K562 (cell line): ENCODE results near the gene DCAF6.

ENCODE experiments used
- ARID2 ChIP-seq: fragments of 450-650 bp; IDR thresholded peaks from 2 replicates; pipeline ENCODE4 v1.6.1; 2017; ENCODE audit warnings: antibody characterized with exemption, mild to moderate bottlenecking
- CTCF ChIP-seq, 3 experiments: IDR thresholded peaks in 2 of 3; conservative IDR thresholded peaks in 1 of 3; 2 replicates each; pipeline ENCODE4 v1.5.1; 2011 to 2012; ENCODE audit warnings: low read length in 3 of 3, mild to moderate bottlenecking in 3 of 3, control low read depth in 2 of 3, improper control_type of control experiment in 1 of 3, inconsistent platforms in 1 of 3, low read depth in 1 of 3, mixed read lengths in 1 of 3, moderate library complexity in 1 of 3; ENCODE audit not compliant: insufficient read depth in 2 of 3
- DMBX1 ChIP-seq: fragments of 250-450 bp; sonication (Bioruptor Pico); IDR thresholded peaks from 2 replicates; pipeline ENCODE4 v1.8.0; 2022; ENCODE audit warnings: inconsistent platforms, mild to moderate bottlenecking, moderate library complexity, borderline replicate concordance
- GABPB1 ChIP-seq: sonication (generic); formaldehyde crosslinking; IDR thresholded peaks from 2 replicates; pipeline ENCODE4 v1.8.0; 2022; ENCODE audit warnings: mild to moderate bottlenecking, missing genetic modification reagents
- JUN ChIP-seq, 2 experiments: sonication (generic) in 1 of 2; formaldehyde crosslinking in 1 of 2; IDR thresholded peaks; 2 replicates each; pipeline versions ENCODE4 v1.6.1 to v1.8.0; 2012 to 2022; ENCODE audit warnings: borderline replicate concordance in 2 of 2, mild to moderate bottlenecking in 2 of 2, improper control_type of control experiment in 1 of 2, low read depth in 1 of 2, low read length in 1 of 2, missing genetic modification reagents in 1 of 2
- NFYB ChIP-seq: IDR thresholded peaks from 2 replicates; pipeline ENCODE4 v1.6.1; 2011; ENCODE audit warnings: mild to moderate bottlenecking, moderate library complexity; ENCODE audit not compliant: insufficient read length; ENCODE audit errors: extremely low read depth
- RNF219 ChIP-seq: fragments of 250-450 bp; sonication (Bioruptor Pico); IDR thresholded peaks from 2 replicates; pipeline ENCODE4 v1.5.0; 2022; ENCODE audit warnings: mild to moderate bottlenecking
- SMC3 ChIP-seq: conservative IDR thresholded peaks from 2 replicates; pipeline ENCODE4 v1.6.1; 2011; ENCODE audit warnings: low read depth, low read length, improper control_type of control experiment; ENCODE audit not compliant: insufficient read depth
- SREBF1 ChIP-seq: fragments of 150-350 bp; IDR thresholded peaks from 2 replicates; pipeline ENCODE4 v1.6.1; 2014; ENCODE audit warnings: antibody characterized with exemption, low read depth, low read length, borderline replicate concordance
- TAF1 ChIP-seq: IDR thresholded peaks from 2 replicates; pipeline ENCODE4 v1.6.1; 2011; ENCODE audit warnings: mild to moderate bottlenecking, low read length, moderate library complexity; ENCODE audit not compliant: insufficient read depth, control insufficient read depth, severe bottlenecking; ENCODE audit errors: extremely low read depth
- TCF7 ChIP-seq: sonication (generic); IDR thresholded peaks from 2 replicates; pipeline ENCODE4 v1.6.1; 2016; ENCODE audit warnings: antibody characterized with exemption, borderline replicate concordance
- ZBTB43 ChIP-seq: sonication (generic); formaldehyde crosslinking; IDR thresholded peaks from 2 replicates; pipeline ENCODE4 v1.8.0; 2023; ENCODE audit warnings: mild to moderate bottlenecking, missing genetic modification reagents
- ZNF274 ChIP-seq: IDR thresholded peaks from 2 replicates; pipeline ENCODE4 v1.6.1; 2011; ENCODE audit warnings: low read depth, mild to moderate bottlenecking, low read length, moderate library complexity, borderline replicate concordance

GRCh38 chr1:167927046-167927754, 9.3 kb upstream of the DCAF6 start:
- TF ChIP-seq TAF1 (no peak), TCF7 (no peak), CTCF (IDR thresholded peaks at IDR 0.05 in 2 of 3, conservative IDR thresholded peaks at IDR 0.05 in 1 of 3; ENCODE audit: insufficient read depth in 2 of 3, low read depth in 1 of 3, low read length in 3 of 3) (no peak), DMBX1 (no peak), GABPB1 (CRISPR knock-in tag) (no peak), NFYB (no peak), SREBF1 (no peak), ZNF274 (no peak), SMC3 (no peak), ARID2 (no peak), RNF219 (CRISPR knock-in tag) (no peak), JUN (IDR thresholded peaks at IDR 0.05; ENCODE audit: borderline replicate concordance, low read depth, low read length) (no peak), JUN (CRISPR knock-in tag; IDR thresholded peaks at IDR 0.05; ENCODE audit: borderline replicate concordance) (no peak), ZBTB43 (CRISPR knock-in tag) (no peak)
